HG02610 (cell line): ENCODE measurements around the gene RAB11FIP2.

ENCODE experiments used
- ATAC-seq: cut with Tn5 transposase; IDR thresholded peaks from one replicate; pipeline ENCODE4 v1.9.1; 2021; ENCODE audit warnings: mild to moderate bottlenecking, moderate library complexity; ENCODE audit not compliant: unreplicated experiment

The RAB11FIP2 gene

GRCh38 chr10:118034791-118035261, 11.9 kb downstream of the RAB11FIP2 start:
- no peak for ATAC-seq

- no peak for ATAC-seq
Observed at GRCh38 chr10:118033905-118034304, 12.8 kb downstream of the RAB11FIP2 start.

DNA sequence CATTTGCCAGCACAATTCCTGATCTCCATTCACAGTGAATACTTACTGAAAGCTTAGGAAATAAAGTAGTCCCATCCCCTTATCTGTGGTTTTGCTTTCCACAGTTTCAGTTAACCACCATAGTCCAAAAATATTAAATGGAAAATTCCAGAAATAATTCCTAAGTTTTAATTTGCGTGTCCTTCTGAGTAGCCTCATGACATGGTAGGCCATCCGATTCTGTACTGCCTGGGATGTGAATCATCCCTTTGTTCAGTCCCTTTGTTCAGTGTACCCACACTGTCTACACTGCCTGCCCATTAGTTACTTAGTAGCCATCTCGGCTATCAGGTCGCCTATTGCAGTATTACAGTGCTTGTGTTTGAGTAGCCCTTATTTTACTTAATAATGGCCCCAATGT, 14.2 kb downstream of the RAB11FIP2 start:
- no peak for ATAC-seq

GRCh38 chr10:118031351-118032075, 15.2 kb downstream of the RAB11FIP2 start:
- no peak for ATAC-seq

DNA sequence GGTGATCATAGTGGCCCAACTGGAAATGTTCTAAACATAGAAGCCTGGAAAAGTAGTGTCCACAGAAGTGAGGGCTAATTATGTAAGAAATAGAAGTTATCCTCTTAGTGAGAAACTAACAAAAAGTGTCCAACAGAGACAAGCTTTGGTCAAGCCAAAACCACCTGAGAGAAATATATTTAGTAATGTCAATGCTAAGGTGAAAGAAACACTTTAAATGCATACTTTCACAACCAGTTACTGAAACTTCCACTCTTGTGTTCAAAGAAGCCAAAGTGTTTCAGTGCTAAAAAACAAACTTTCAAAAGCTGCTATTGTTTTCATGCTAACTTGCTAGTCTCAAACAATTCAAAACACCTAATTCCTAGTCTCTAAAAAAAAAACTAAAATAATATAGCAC, 18.1 kb downstream of the RAB11FIP2 start:
- peak; percentile 93 for ATAC-seq

DNA sequence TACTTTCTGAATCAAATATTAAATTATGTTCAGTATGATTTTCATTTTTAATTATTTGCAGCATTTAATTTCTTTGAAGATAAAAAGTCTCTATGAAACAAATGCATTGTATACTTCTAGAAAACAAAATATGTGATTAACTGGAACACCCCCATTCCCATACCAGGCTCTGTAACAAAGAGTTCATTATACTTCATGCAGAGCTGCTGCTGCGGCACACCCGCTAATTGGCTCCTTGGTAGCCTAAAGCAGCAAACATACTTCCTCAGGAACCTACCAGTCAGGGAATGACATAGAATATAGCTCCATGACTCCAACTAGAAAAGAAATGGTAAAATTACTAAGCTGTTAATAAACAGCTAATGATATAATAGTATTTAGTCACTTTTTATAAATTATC, 19.3 kb downstream of the RAB11FIP2 start:
- no peak for ATAC-seq

GRCh38 chr10:118026936-118027335, 19.8 kb downstream of the RAB11FIP2 start:
- no peak for ATAC-seq

DNA sequence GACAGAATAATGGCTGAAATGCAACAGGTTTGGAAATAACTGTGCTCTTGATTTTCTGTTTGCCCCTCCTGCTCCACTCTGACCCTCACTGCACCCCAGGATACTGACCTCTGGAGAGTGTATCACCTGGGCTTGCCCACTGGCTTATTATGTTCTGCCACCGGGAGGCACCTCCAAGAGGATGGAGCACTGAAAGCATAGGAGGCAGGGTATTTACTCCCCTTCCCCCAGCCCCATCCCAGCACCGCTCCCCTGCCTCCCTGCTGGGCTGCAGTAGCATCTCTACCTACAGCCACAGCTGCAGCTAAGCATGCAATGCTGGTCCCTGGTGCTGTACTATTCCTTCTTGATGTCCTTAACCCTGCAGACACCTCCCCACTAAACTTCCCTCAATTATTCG, 26.4 kb downstream of the RAB11FIP2 start:
- ATAC-seq: no peak

GRCh38 chr10:118017850-118018249, 28.9 kb downstream of the RAB11FIP2 start:
- no peak for ATAC-seq

- ATAC-seq: no peak
Observed at GRCh38 chr10:118017071-118017740, 29.5 kb downstream of the RAB11FIP2 start.

DNA sequence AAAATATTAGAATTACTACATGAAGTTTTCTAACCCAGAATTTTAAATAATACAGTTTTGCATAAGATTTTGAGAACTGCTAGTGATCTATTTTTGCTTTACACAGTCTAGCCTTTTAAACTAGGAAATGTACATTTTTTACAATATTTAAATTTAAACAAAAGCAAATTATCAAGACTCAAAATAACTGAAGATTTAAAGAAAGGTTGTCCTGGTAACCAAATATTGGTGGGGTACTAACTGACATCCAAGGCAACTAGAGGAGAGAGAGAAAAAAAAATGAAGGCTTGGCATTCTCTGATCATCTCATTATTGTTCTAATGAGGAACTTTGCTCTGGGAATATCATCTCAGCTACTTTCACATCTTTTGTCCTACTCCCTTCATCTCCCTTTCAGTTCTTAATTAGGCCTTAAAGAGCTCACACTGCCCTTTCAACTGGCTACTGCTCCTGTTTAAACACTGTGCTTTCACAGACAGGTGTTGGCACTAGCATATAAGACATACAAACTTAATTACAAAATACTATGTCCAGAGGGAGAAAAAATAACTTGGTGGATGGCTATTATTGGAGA, 33.7 kb downstream of the RAB11FIP2 start:
- ATAC-seq: no peak

DNA sequence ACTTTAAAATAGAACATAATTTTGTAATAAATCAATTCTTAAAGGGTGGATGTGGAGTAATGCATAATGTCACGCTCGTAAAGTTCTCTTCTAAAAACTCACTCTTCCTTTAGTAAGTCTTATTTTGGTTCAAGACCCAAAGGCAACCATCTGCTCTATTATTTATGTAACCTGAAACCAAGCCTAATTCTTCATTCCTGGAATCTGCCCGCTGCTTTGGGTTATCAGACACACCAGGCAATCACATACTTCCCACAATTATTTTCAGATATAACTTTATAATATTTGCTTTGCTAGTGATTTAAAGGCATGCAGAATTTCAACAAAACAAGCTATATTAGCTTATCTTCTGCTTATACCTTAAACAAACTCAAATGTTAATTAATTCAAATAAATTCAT, 39.0 kb downstream of the RAB11FIP2 start:
- ATAC-seq: no peak

DNA sequence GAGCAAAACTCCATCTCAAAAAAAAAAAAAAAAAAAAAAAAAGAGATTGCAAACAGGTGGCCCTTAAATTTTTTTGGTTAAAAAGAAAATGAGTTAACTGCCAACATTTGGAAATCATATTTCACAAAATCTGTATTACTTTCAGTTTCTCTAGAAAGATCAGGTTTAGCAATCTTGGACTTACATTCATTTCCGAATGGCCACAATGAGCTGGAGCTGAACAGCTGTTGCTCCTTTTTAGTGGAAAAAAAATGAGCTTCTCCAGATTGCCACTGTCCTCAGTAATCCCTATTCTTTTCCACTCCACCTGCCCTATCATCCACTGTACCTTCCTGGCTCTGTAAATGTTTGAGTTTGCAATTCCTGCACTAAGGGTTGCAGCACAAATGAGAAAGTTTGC, 43.6 kb downstream of the RAB11FIP2 start:
- ATAC-seq: no peak

GRCh38 chr10:118002581-118002980, 44.2 kb downstream of the RAB11FIP2 start:
- ATAC-seq: no peak

- no peak for ATAC-seq
Observed at GRCh38 chr10:117997673-117998072, 49.1 kb downstream of the RAB11FIP2 start.

DNA sequence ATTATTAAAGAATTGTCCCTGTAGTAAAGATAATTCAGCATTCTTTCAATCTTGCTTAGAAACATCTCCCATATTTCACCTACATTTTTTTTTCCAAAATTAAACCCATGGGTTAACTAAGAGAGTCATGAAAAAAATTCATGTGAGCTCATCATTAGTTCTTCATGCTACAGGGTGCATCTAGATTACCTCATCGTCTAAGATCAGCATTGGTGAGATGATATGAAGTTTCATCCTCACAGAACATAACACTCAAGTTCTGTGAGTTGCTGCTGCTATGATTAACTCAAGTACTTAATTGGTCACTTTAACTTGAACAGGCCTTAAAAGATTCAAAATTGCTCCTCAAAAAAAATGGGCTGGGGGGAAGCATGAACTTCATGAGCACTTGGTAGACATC, 50.0 kb downstream of the RAB11FIP2 start:
- no peak for ATAC-seq

- ATAC-seq: no peak
Observed at GRCh38 chr10:117994771-117995170, 52.0 kb downstream of the RAB11FIP2 start.

- ATAC-seq: no peak
Observed at GRCh38 chr10:117993166-117993565, 53.6 kb downstream of the RAB11FIP2 start.

DNA sequence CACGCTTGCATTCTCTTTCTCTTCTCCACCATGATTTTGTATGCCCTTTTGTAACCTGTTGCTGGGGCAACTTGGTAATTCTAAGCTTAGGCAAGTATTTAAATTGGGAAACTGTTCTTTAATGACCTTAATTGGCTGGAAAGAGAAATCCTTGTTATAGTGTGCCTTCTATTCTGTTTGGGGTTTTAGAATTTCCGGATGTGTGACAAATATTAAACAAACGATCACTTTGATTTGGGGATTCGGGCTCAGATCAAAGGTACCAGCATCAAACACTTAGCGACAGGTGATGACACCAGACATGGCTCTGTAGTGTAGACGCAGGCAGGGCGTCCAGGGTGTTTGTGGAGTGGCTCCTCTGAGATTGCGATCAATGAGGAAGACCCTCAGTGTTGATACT, 55.0 kb downstream of the RAB11FIP2 start:
- ATAC-seq: no peak

DNA sequence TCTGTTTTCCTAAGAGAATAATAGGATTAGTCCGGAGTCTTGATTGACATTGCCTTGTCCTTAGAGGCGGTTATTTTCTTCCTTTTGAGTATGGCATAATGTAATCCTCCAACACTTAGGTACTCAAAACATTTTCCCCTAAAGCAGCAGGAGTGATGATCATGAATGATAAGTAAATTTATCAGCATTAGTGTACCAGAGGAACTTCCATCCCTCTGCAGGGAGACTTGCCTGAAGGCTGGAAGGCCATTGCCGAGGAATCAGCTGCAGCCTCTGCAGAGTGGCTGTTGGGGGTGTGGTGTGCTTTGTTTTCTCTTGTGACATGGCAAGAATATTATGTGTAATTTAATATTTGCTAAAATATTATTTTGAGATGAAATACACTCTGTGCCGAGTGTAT, 56.8 kb downstream of the RAB11FIP2 start:
- no peak for ATAC-seq

DNA sequence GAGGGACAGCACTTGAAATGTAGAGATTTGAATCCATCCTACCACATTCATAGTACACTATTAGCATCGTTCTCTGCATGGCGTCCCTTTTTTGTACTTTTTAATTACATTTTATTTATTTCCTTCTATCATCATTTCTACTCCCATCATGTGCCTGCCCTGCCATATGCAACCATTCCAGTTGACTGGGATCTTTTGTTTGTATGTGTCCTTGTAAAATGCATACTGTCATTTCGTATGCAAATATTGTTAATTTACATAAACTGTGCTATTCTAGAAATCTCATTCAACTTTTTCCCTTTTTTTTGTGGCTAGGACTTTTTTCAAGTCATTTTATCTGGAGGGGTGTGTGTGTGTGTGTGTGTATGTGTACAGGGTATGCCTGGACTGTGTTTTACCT, 57.9 kb downstream of the RAB11FIP2 start:
- ATAC-seq: no peak

DNA sequence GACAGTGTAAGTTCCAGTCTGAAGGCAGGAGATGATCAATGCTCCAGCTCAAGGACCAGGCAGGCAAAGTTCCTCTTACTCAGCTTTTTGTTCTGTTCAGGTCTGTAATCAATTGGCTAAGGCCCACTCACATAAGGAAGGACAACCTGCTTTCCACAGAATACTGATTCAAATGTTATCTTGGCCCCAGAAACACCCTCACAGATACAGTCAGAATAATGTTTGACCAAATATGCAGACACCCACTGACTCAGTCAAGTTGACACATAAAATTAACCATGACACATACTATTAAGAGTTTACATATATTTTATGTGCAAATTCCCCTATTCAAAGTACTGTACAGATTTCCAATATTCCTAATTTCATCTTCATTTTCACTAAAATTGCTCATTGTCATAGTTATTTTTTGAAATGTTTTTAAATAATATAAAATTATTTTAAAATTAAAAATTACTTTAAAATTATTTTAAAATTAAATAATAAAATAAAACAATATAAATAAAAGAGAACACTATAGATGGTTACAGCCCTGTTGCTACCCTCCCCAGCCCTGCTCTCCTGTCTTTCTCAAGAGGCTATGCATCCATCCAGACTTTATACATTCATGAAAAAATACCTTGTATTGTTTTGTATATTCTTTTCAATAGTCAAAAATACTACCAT, 59.4 kb downstream of the RAB11FIP2 start:
- ATAC-seq: no peak
